ENCODE data around the gene MYO16. TPM values are rescaled to one million over a fixed set of nuclear protein-coding genes. Genes with fewer than 3 reads are reported as not detected.

Gene MYO16
- polyA plus RNA-seq, 3 donors from 2014 or later = not detected

DNA sequence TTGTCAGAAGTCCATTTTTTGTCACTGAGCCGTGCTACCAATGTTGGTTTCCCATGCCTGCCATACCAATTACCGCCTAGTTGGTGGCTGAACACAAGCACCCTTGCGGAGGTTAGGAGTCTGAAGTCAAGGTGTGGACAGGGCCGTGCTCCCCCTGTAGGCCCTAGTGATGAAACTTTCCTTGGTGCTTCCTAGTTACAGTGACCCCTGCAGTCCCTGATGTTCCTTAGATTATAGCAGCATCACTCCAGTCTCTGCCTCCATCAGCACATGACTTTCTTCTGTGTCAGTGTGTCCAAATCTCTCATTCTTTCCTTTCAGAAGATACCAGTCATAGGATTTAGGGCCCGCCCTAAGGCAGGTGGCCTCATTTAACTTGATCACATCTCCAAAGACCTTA is 99.0 kb downstream of the MYO16 start:
- Mint-ChIP-seq H3K36me3 (no peaks in the 10 kb centered on the region), H3K27me3 (ENCODE audit: low read depth in 3 of 3) (peaks cover 0 to 2% (median 0%) of the 10 kb centered on the region in 3 donors), H3K4me1 (no peaks in the 10 kb centered on the region), H3K27ac (no peak overlapping the region), H3K4me3 (no peak overlapping the region), H3K9me3 (peaks cover 0 to 13% (median 4%) of the 10 kb centered on the region in 6 donors)
- no peak for DNase-seq

DNA sequence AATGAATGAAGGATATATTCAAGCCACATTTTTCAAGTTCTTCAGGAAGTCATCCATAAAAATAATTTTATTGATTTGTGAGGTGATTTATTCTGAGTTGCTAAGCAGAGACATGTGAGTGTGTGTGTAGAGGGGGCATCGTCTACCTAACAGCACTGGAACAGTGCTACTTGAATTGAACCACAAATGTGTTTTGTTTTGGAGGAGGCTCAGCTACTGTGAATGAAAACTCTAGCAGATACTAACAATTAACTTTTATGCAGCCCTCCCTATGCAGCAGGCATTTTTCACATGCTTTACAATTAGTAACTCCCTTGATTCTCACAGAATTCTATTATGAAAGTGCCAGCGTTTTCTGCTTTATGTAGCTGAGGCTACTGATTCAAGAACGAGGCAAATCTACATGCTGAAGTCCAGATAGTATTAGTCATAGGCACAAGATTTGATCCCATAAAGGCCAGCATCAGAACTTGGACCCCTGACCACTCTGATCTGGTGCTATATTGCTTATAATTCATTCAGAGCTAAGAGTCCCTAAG is 103.7 kb downstream of the MYO16 start:
- H3K9me3 Mint-ChIP-seq = peaks cover 0 to 12% (median 3%) of the 10 kb centered on the region in 6 donors
- no peak overlapping the region for H3K4me3 Mint-ChIP-seq
- no peak for DNase-seq
- no peaks in the 10 kb centered on the region for H3K36me3 Mint-ChIP-seq
- no peaks in the 10 kb centered on the region for H3K4me1 Mint-ChIP-seq
- H3K27ac Mint-ChIP-seq = no peak overlapping the region
- no peaks in the 10 kb centered on the region for H3K27me3 Mint-ChIP-seq (ENCODE audit: low read depth in 3 of 3)

DNA sequence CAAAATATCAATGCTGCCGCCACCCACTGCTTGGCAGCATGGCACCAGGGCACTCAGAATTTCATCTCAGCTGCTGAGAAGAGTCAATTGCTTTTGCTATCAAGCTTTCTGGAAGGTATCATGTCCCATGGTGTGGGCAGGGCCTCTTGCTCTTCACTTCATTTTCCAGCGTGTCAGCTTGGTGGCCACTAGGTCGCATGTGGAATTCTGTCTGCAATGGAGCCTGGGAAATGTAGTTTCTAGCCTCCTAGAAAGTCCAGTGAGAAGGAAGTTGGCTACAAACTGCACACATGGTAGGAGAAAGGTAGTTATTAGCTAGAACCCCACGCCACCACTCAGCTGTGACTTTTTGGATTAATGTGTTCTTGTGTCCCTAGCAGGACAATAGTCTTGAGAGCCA is 105.3 kb downstream of the MYO16 start:
- no peak for DNase-seq
- H3K27ac Mint-ChIP-seq = no peak overlapping the region
- H3K4me1 Mint-ChIP-seq = no peaks in the 10 kb centered on the region
- H3K36me3 Mint-ChIP-seq = no peaks in the 10 kb centered on the region
- H3K4me3 Mint-ChIP-seq = no peak overlapping the region
- H3K27me3 Mint-ChIP-seq (ENCODE audit: low read depth in 3 of 3) = no peaks in the 10 kb centered on the region
- H3K9me3 Mint-ChIP-seq = peaks cover 2 to 16% (median 7%) of the 10 kb centered on the region in 6 donors

DNA sequence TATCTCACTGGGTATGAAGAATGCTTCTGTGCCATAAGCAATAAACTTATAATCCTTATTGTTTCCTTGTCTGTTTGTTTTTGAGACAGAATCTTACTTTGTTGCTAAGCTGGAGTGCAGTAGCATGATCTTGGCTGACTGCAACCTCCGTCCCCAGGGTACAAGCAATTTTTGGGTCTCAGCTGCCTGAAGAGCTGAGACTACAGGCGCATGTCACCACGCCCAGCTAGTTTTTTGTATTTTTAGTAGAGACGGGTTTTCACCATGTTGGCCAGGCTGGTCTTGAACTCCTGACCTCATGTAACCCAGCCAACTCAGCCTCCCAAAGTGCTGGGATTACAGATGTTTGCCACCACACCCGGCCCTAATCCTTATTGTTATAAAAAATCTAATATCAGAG is 112.5 kb downstream of the MYO16 start:
- Mint-ChIP-seq H3K4me1 (no peaks in the 10 kb centered on the region), H3K27me3 (ENCODE audit: low read depth in 3 of 3) (no peaks in the 10 kb centered on the region), H3K36me3 (no peaks in the 10 kb centered on the region), H3K27ac (no peak overlapping the region), H3K4me3 (no peak overlapping the region), H3K9me3 (peaks cover 3 to 34% (median 25%) of the 10 kb centered on the region in 6 donors)
- no peak for DNase-seq

DNA sequence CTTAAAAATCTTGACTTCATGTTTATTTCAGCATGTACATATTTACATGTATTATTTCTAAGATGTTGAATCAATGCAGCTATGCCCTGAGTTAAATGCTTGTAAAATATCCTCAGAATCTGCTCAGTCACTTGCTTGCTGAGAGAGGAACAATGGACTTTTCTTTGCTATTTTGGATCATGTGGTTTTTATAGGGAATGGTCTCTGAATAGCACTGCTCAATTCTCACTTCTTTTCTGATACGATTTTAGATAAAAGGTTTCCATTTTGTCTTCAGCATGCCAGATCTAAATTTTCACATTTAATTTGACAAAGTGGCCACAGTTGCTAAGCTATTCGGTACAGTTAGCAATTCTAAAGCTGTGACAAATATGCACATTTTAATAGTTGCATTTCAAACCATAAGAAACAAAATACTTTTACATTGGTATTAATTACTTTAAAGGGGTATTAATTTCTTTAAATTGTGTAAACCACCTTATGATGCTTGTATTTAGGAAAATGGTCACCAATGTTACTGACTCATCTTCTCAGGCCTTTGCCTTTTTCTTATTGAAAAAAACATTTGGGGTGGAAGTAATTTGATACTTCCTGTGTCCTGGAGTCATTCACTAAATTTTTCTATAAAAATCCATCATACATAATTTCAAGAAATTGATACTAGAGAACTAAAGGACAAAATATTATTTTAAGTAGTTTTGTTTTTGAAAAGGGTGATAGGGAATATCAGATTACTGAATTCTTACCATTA is 113.5 kb downstream of the MYO16 start:
- H3K27me3 Mint-ChIP-seq (ENCODE audit: low read depth in 3 of 3) = no peaks in the 10 kb centered on the region
- DNase-seq = no peak
- no peaks in the 10 kb centered on the region for H3K36me3 Mint-ChIP-seq
- no peak overlapping the region for H3K27ac Mint-ChIP-seq
- peaks cover 7 to 34% (median 25%) of the 10 kb centered on the region in 6 donors for H3K9me3 Mint-ChIP-seq
- H3K4me1 Mint-ChIP-seq = no peaks in the 10 kb centered on the region
- no peak overlapping the region for H3K4me3 Mint-ChIP-seq

DNA sequence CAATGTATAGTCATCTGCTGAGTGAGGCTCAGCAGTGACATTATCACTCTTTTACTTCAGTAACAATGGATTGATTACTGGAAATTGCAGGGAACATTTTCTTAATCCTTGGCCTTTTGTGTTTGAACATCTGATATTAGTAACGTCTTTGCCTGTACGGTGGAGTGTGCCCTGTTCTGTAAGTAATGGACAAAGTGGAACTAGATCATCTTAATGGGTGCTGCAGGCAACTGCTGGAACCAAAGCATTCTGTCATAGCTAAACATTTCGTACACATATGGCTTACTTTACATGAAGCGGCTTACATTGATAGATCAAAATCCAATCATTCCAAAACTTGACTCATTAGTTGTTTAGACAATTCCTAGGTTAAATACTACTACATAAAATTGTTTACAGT is 114.1 kb downstream of the MYO16 start:
- no peaks in the 10 kb centered on the region for H3K4me1 Mint-ChIP-seq
- H3K36me3 Mint-ChIP-seq = no peaks in the 10 kb centered on the region
- peaks cover 7 to 33% (median 23%) of the 10 kb centered on the region in 6 donors for H3K9me3 Mint-ChIP-seq
- no peak for DNase-seq
- H3K27ac Mint-ChIP-seq = no peak overlapping the region
- no peak overlapping the region for H3K4me3 Mint-ChIP-seq
- H3K27me3 Mint-ChIP-seq (ENCODE audit: low read depth in 3 of 3) = no peaks in the 10 kb centered on the region

DNA sequence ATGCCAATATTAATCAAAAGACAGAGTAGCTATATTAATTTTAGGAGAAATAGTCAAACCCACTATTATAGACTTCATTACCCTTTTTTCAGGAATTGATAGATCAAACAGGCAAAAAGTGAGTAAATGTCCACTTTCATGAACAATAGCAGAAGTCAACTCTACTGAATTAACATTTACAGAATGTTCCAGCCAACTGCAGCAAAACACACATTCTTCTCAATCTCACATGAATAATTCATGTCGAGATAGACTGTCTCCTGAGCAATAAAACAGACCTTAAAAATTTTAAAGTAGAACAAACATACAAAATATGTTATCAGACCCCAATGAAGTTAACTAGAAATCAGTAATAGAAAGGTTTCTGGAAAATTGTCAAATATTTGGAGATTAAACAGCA is 118.4 kb downstream of the MYO16 start:
- no peak for DNase-seq
- Mint-ChIP-seq H3K27ac (no peak overlapping the region), H3K9me3 (peaks cover 7 to 21% (median 11%) of the 10 kb centered on the region in 6 donors), H3K27me3 (ENCODE audit: low read depth in 3 of 3) (no peaks in the 10 kb centered on the region), H3K36me3 (no peaks in the 10 kb centered on the region), H3K4me3 (no peak overlapping the region), H3K4me1 (no peaks in the 10 kb centered on the region)

DNA sequence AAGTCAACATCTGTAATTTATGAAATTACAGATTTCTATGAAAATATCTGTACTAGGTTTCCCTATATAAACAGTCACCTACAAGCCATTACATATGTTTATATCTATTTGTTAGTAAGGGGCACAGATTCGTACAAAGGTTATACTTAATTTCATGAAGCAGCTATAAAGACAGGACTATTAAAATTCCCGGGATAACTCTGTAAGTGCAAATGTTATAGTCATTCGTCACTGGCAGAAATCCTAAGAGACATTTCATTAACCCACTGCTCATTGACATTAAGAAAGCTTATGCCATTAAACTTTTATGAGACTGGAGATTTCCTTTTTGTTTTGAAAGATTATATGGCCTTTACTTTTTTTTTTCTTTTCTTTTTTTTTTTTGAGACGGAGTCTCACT is 122.9 kb downstream of the MYO16 start:
- Mint-ChIP-seq H3K36me3 (no peaks in the 10 kb centered on the region), H3K4me3 (no peak overlapping the region), H3K4me1 (no peaks in the 10 kb centered on the region), H3K27me3 (ENCODE audit: low read depth in 3 of 3) (no peaks in the 10 kb centered on the region), H3K9me3 (peaks cover 0 to 4% (median 1%) of the 10 kb centered on the region in 6 donors), H3K27ac (no peak overlapping the region)
- no peak for DNase-seq

DNA sequence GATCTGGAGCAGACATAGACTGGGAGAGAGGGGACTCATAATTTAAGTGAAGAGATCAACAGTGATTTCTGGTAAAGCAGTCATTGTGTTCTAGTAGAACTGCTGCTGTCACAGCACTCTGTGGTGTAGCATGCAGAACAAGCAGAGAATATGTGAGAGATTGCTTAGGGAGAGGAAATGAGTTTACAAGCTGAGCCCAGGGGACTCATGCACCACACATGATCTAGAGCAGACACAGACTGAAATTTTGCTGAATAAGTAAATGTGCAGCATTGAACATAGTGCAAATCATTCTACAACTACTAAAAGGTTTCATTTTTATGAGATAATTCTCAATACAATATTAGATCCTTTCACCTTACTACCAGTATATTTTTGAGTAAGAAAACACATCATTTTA is 125.7 kb downstream of the MYO16 start:
- Mint-ChIP-seq H3K27me3 (ENCODE audit: low read depth in 3 of 3) (no peaks in the 10 kb centered on the region), H3K36me3 (no peaks in the 10 kb centered on the region), H3K4me1 (no peaks in the 10 kb centered on the region), H3K9me3 (peaks cover 0 to 4% (median 0%) of the 10 kb centered on the region in 6 donors), H3K4me3 (no peak overlapping the region), H3K27ac (no peak overlapping the region)
- DNase-seq = no peak

DNA sequence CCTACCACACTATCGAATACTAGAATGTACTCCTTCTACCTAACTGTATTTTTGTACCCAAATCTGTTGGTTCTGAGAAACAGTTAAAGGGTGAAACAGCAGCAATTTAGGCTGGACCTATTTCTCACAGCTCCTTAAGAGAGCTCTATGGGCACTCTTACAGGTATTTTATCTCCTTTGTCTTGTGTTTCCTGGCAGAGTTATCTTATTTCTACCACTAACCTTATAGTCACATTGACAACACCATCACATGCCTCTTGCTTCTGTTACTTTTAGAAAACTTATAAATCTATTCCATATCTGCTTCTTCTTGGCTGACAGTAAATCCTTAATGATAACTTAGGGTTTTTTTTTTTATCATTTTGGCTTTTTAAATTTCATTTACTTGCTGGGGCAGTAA is 130.7 kb downstream of the MYO16 start:
- Mint-ChIP-seq H3K36me3 (no peaks in the 10 kb centered on the region), H3K27me3 (ENCODE audit: low read depth in 3 of 3) (peaks cover 0 to 1% (median 0%) of the 10 kb centered on the region in 3 donors), H3K4me3 (no peak overlapping the region), H3K9me3 (peaks cover 0 to 9% (median 3%) of the 10 kb centered on the region in 6 donors), H3K4me1 (no peaks in the 10 kb centered on the region), H3K27ac (no peak overlapping the region)
- no peak for DNase-seq

DNA sequence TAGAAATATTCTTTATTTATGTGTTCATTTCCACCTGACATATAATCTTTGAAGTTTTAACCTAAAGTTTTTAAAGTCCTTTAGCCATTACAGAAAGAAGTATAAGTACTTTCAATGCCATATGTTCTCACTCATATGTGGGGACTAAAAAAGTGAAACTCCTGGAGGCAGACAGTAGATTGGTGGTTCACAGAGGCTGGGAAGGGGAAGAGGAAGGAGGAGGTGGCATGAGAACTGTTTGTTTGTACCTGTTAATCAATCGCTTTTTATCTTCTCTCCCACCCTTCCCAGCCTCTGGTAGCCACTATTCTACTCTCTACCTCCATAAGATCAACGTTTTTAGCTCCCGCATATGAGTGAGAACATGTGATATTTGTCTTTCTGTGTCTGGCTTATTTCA is 131.1 kb downstream of the MYO16 start:
- Mint-ChIP-seq H3K36me3 (no peaks in the 10 kb centered on the region), H3K27ac (no peak overlapping the region), H3K9me3 (peaks cover 0 to 9% (median 3%) of the 10 kb centered on the region in 6 donors), H3K27me3 (ENCODE audit: low read depth in 3 of 3) (peaks cover 0 to 1% (median 0%) of the 10 kb centered on the region in 3 donors), H3K4me1 (no peaks in the 10 kb centered on the region), H3K4me3 (no peak overlapping the region)
- no peak for DNase-seq

DNA sequence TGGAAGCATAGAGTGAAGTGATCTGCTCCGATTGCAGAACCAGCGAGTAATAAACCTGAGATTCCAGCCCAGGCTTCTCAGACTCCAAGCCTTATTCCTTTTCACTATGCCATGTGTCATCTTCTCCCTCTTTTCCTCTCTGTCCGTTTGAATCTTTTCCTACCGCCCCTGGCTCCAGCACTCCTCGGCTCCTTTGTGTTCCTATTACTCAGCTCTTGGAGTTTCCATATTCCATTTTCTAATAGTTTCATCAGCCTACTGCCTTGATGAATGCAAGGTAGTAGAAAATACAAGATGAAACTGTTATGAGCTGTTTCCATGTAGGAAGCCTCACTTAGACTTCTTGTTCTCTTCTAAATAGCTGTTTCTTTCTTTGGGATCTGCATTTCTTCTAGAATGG is 138.6 kb downstream of the MYO16 start:
- Mint-ChIP-seq H3K9me3 (peaks cover 2 to 6% (median 4%) of the 10 kb centered on the region in 6 donors), H3K36me3 (no peaks in the 10 kb centered on the region), H3K4me3 (no peak overlapping the region), H3K27ac (no peak overlapping the region), H3K27me3 (ENCODE audit: low read depth in 3 of 3) (peaks cover 0 to 3% (median 1%) of the 10 kb centered on the region in 3 donors), H3K4me1 (no peaks in the 10 kb centered on the region)
- no peak for DNase-seq

DNA sequence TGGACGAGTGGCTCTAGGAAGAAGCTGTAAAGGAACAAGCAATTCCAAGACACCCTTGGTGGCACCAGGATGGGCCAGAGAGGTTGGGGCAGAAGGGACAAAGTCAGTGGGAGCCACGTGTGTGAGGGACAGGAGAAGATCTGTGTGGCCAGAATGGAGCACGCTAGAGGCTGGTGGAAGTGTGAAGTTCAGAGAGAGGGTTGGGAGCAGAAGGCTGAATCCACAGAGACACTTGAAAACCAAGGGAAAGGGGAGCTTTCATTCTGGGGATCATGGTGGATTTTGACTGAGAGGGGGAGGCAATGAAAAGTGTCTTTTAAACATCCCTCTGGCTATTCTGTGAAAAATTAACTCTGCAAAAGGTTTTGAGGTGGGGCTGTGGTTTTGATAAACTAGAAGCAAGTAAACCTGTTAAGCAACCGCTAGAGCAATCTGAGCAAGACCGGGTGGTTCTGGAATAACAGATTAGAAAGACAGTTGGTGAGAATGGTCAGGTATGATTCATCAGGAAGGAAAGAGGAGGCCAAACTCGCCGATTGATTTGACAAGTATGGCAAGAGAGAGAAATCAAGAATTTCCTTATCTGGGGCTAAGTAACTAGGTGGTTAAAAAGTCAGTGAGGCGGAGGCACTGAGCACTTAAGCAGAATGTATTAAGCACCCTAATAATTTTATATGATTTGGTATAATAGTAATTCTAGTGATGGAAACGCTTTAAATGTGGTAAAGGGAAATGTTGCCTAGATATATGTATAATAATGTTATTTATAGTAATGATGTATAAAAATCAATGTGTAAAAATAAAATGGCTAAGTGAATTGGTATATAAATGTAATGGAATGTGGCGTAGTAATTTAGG is 140.0 kb downstream of the MYO16 start:
- peaks cover 2 to 6% (median 4%) of the 10 kb centered on the region in 6 donors for H3K9me3 Mint-ChIP-seq
- H3K27me3 Mint-ChIP-seq (ENCODE audit: low read depth in 3 of 3) = peaks cover 0 to 3% (median 0%) of the 10 kb centered on the region in 3 donors

DNA sequence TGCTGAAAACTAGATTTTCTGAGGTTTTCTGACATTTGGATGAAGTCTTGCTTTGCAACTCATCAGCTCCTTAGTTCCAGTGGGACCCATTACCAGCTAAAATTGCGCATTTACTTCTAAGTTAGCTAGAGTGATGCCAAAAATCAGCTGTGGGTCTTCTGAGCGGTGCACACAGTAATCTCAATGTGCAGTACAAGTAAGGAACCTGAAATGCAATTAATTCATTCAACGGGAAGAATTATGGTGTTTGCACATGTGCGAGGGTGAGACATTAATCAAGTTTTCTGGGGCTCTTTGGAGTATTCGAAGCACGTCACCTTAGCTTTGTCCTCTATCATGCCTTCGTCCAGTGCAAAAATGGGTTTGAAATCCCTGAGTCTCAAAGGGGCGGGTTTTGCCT is 146.2 kb downstream of the MYO16 start:
- Mint-ChIP-seq H3K27me3 (ENCODE audit: low read depth in 3 of 3) (peaks cover 0 to 5% (median 0%) of the 10 kb centered on the region in 3 donors), H3K27ac (no peak overlapping the region), H3K4me3 (no peak overlapping the region), H3K9me3 (peaks cover 2 to 6% (median 3%) of the 10 kb centered on the region in 6 donors), H3K4me1 (no peaks in the 10 kb centered on the region), H3K36me3 (no peaks in the 10 kb centered on the region)
- DNase-seq = no peak

More for the DNA sequence above, 140.0 kb downstream of the MYO16 start:
- H3K4me3 Mint-ChIP-seq = no peak overlapping the region
- no peaks in the 10 kb centered on the region for H3K4me1 Mint-ChIP-seq
- H3K36me3 Mint-ChIP-seq = no peaks in the 10 kb centered on the region
- no peak overlapping the region for H3K27ac Mint-ChIP-seq
- DNase-seq = no peak
